ENCODE results near the gene TPRG1L. TPM values are rescaled to one million over a fixed set of nuclear protein-coding genes. Genes with fewer than 3 reads are reported as not detected.

Gene TPRG1L
- total RNA-seq, 1 donor from 2014 or later: 19.0 TPM

Other genes starting within 250 kb of the TPRG1L start
- 0.16 TPM for gene ARHGEF16, start 170.3 kb upstream of the TPRG1L start, total RNA-seq
- 6.4 TPM for gene MEGF6, start 13.5 kb upstream of the TPRG1L start, total RNA-seq
- 10.8 TPM for gene WRAP73, start 25.1 kb downstream of the TPRG1L start, total RNA-seq
- gene TP73, start 27.5 kb downstream of the TPRG1L start, total RNA-seq: 0.16 TPM
- gene CCDC27, start 127.4 kb downstream of the TPRG1L start, total RNA-seq: not detected
- gene SMIM1, start 147.7 kb downstream of the TPRG1L start, total RNA-seq: 2.0 TPM
- 31.4 TPM for gene LRRC47, start 171.5 kb downstream of the TPRG1L start, total RNA-seq
- 16.7 TPM for gene CEP104, start 232.2 kb downstream of the TPRG1L start, total RNA-seq
- 12.6 TPM for gene DFFB, start 232.5 kb downstream of the TPRG1L start, total RNA-seq